ENCODE data around the gene YBX2. TPM values are rescaled to one million over a fixed set of nuclear protein-coding genes. Genes with fewer than 3 reads are reported as not detected.
"Not testable (repeated sequence)": the region's sequence is repeated elsewhere in the genome, so short reads cannot be mapped to it uniquely, and the experiment has no call there.

YBX2 gene
- total RNA-seq, 1 experiment from 2014 or later = not detected

DNA sequence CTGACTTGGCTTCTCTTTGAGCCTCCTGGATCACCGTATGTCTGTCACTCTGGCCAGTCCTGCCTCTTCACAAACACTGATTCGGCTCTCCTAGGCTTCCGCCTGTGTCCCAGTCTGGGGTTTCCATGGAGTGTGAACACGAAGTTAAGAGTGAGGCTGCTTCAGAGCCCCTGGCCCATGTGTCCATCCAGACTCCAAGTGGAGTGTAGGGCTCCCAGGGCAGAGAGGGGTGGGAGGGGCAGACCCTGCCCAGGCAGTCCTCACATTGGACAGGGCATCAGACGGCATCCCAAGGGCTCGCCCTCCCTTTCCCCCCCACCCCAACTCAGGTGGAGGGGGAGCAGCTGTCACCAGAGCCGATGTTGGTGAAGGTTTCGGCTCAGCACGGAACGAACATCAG, 50.6 kb downstream of the YBX2 start:
- not testable (repeated sequence) for DNase-seq; H4K20me1 ChIP-seq (ENCODE audit: insufficient read depth, low read depth, low read length); H3K9me2 ChIP-seq (replicated peaks; ENCODE audit: insufficient read depth, low read length); H3K27me3 ChIP-seq (ENCODE audit: low read length); H3K9me3 ChIP-seq (ENCODE audit: low read length); H2AFZ ChIP-seq (ENCODE audit: low read length); H3K27ac ChIP-seq (ENCODE audit: low read length); H3K4me2 ChIP-seq (ENCODE audit: low read depth, low read length, poor library complexity, severe bottlenecking); H3K4me3 ChIP-seq (ENCODE audit: low read length); H3K9ac ChIP-seq (ENCODE audit: low read length)
- H3K79me2 ChIP-seq (ENCODE audit: low read length) = peaks cover 46% of the 10 kb centered on the region
- H3K36me3 ChIP-seq (ENCODE audit: insufficient read depth, low read length) = peaks cover 13% of the 10 kb centered on the region; the same call in 1 of the 2 replicates
- H3K4me1 ChIP-seq (ENCODE audit: low read length) = peaks cover 35% of the 10 kb centered on the region

DNA sequence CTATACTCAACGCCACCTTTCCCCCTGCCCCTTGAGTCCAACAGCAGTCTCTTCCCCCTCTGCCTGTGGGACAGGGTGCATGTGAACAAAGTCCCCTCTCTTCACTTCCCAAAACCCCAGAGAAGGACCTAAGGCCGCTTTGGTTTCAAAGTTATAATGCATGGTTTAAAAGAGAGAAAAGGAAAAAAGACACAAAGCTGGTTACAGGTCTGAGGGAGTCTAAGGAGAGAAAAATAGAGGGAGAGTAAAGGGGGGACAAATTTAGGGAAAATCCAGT, 51.0 kb downstream of the YBX2 start:
- no peaks in the 10 kb centered on the region for H3K9me2 ChIP-seq (replicated peaks; ENCODE audit: insufficient read depth, low read length)
- peak overlapping the region; percentile 76 for H3K4me2 ChIP-seq (ENCODE audit: low read depth, low read length, poor library complexity, severe bottlenecking)
- no peaks in the 10 kb centered on the region for H4K20me1 ChIP-seq (ENCODE audit: insufficient read depth, low read depth, low read length)
- H3K4me3 ChIP-seq (ENCODE audit: low read length) = peak overlapping the region; percentile 97; the same call in 1 of the 2 replicates
- peaks cover 45% of the 10 kb centered on the region for H3K79me2 ChIP-seq (ENCODE audit: low read length)
- H3K4me1 ChIP-seq (ENCODE audit: low read length) = peaks cover 31% of the 10 kb centered on the region
- no peak overlapping the region for H3K27ac ChIP-seq (ENCODE audit: low read length)
- no peaks in the 10 kb centered on the region for H3K9me3 ChIP-seq (ENCODE audit: low read length)
- H2AFZ ChIP-seq (ENCODE audit: low read length) = no peak overlapping the region
- no peak for DNase-seq
- no peaks in the 10 kb centered on the region for H3K27me3 ChIP-seq (ENCODE audit: low read length)
- peak overlapping the region; percentile 98 for H3K9ac ChIP-seq (ENCODE audit: low read length)
- H3K36me3 ChIP-seq (ENCODE audit: insufficient read depth, low read length) = peaks cover 13% of the 10 kb centered on the region; the same call in 1 of the 2 replicates

DNA sequence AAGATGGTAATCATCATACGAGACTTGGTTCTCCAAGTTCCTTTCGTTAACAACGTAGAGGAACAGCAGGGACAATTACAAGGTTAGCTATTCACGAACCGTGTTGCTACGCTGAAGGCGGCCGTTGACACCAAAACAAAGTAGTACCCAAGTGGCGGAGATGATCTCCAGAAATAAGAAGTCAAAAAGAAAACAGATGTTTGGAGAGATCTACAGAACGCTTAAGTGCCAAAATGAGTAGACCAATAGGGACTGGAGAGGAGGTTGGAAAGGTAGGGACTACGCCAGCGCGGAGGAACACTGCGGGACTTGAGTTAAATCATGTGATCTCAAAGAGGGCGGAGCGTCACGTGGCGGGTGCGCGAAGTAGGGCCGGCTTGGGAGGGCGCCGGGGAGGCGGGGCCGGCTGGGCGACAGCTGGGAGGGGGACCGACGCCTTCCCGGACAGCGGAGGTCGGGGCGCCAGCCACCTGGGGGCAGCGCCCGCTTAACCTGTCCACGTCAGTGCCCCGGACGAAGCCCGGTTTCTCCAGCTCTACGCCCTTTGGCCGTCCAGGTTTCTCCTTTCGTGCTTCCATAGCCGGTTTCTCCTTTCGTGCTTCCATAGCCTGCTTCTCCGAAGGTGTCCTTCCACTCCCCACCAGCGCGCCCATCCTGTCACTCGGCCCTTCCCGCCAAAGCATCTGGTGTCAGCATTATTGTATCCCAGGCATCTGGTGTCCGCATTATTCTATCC, 51.6 kb downstream of the YBX2 start:
- H3K36me3 ChIP-seq (ENCODE audit: insufficient read depth, low read length) = peaks cover 13% of the 10 kb centered on the region; the same call in 1 of the 2 replicates
- DNase-seq = peak; percentile 97
- H3K79me2 ChIP-seq (ENCODE audit: low read length) = peaks cover 39% of the 10 kb centered on the region
- peak overlapping the region; percentile 98 for H3K9ac ChIP-seq (ENCODE audit: low read length)
- H3K4me1 ChIP-seq (ENCODE audit: low read length) = peaks cover 31% of the 10 kb centered on the region
- peak overlapping the region; percentile 97 for H3K4me3 ChIP-seq (ENCODE audit: low read length)
- no peaks in the 10 kb centered on the region for H3K27me3 ChIP-seq (ENCODE audit: low read length)
- H2AFZ ChIP-seq (ENCODE audit: low read length) = peak overlapping the region; percentile 73; the same call in 1 of the 2 replicates
- H3K9me3 ChIP-seq (ENCODE audit: low read length) = no peaks in the 10 kb centered on the region
- H3K4me2 ChIP-seq (ENCODE audit: low read depth, low read length, poor library complexity, severe bottlenecking) = peak overlapping the region; percentile 76
- peak overlapping the region; percentile 76 for H3K27ac ChIP-seq (ENCODE audit: low read length)
- no peaks in the 10 kb centered on the region for H4K20me1 ChIP-seq (ENCODE audit: insufficient read depth, low read depth, low read length)
- H3K9me2 ChIP-seq (replicated peaks; ENCODE audit: insufficient read depth, low read length) = no peaks in the 10 kb centered on the region

DNA sequence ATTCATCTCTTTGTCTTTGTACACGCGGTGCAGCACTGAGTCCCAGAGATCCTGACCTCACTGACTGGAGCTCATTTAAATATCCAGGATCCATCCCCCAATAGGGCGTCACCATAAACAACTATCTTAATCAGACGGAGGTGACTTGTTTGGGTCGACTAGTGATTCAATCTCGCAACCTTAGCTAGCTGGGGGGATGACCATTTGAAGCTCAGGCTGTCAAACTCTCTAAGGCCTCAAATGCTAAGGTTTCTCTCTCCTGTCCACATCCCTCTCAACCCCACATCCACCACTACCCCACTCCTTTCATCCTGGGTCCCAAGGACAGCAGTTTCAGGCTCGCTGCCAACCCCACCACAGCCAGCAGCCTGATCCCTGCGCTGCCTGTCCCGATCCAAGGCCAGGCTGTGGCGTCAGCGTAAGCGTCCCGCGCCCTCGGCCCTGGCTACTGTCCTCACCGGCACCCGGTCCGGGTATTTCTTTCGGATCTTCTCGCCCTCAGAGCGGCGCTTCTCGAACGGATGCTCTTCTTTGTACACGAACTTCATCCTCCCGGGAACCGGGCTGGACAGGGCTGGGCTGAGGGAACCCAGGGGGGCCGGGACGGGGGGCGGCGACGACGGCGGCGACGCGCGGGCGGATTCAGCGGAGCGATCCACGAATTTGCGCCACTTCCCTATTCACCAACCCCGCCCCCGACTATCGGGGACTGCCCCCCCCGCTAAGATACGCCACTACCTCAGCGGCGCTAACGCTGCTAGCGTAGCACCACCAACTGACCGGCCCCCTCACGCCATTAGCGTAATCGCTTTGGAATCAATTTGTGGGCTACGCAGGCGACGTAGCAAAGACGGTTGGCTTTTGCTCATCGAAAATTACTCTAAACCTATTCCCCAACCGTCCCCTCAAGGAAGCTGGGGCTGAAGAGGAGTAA, 52.4 kb downstream of the YBX2 start, which contains the start of gene GABARAP:
Gene GABARAP (minus strand): TSS at position 667 of the 934 bp plus-strand sequence. CDS start 119 bp downstream, at position 548.
- H3K4me3 ChIP-seq (ENCODE audit: low read length) = peak within 1 kb of the TSS; percentile 97
- H3K27me3 ChIP-seq (ENCODE audit: low read length) = no peaks in the 10 kb centered on the region
- H4K20me1 ChIP-seq (ENCODE audit: insufficient read depth, low read depth, low read length) = peaks cover 5% of the 10 kb centered on the region; the same call in 1 of the 2 replicates
- peaks cover 16% of the 10 kb centered on the region; the same call in 1 of the 2 replicates for H3K36me3 ChIP-seq (ENCODE audit: insufficient read depth, low read length)
- peaks cover 37% of the 10 kb centered on the region for H3K79me2 ChIP-seq (ENCODE audit: low read length)
- peak within 1 kb of the TSS; percentile 76 for H3K4me2 ChIP-seq (ENCODE audit: low read depth, low read length, poor library complexity, severe bottlenecking)
- no peaks in the 10 kb centered on the region for H3K9me3 ChIP-seq (ENCODE audit: low read length)
- peak within 1 kb of the TSS; percentile 76 for H3K27ac ChIP-seq (ENCODE audit: low read length)
- peak within 1 kb of the TSS; percentile 73; the same call in 1 of the 2 replicates for H2AFZ ChIP-seq (ENCODE audit: low read length)
- H3K9me2 ChIP-seq (replicated peaks; ENCODE audit: insufficient read depth, low read length) = no peaks in the 10 kb centered on the region
- peaks cover 37% of the 10 kb centered on the region for H3K4me1 ChIP-seq (ENCODE audit: low read length)
- peak; percentile 97 for DNase-seq
- H3K9ac ChIP-seq (ENCODE audit: low read length) = peak within 1 kb of the TSS; percentile 98

DNA sequence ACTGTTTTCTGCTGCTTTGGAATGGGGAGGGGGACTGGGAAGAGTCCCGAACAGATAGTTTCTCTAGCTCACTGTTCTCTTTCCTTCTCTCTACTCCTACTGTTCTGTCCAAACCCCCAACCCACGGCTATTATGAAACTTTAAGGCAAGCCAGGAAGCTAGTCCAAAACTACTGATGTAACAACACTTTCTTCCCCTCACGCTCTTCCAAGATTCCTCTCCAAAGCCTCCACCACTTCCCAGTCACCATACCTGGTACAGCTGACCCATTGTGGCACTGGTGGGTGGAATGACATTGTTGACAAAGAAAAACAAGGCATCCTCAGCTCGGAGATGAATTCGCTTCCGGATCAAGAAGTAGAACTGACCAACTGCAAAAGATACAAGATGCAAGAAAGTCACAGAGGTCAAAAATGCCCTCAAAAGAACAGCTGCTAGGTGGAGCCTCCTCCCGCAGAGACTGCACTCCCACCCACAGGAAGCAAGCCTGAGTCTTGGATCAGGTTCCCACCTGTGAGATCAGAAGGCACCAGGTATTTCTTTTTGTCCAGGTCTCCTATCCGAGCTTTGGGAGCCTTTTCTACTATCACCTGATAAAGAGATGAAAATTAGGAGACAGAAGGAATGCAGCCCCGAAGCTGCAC, 53.2 kb downstream of the YBX2 start:
- Histone ChIP-seq H3K4me3 (ENCODE audit: low read length) (peak overlapping the region; percentile 97), H3K4me2 (ENCODE audit: low read depth, low read length, poor library complexity, severe bottlenecking) (peak overlapping the region; percentile 76), H3K9ac (ENCODE audit: low read length) (peak overlapping the region; percentile 98), H3K36me3 (ENCODE audit: insufficient read depth, low read length) (peaks cover 13% of the 10 kb centered on the region; the same call in 1 of the 2 replicates), H3K27ac (ENCODE audit: low read length) (peak overlapping the region; percentile 76), H4K20me1 (ENCODE audit: insufficient read depth, low read depth, low read length) (peaks cover 12% of the 10 kb centered on the region; the same call in 1 of the 2 replicates), H2AFZ (ENCODE audit: low read length) (no peak overlapping the region), H3K9me2 (replicated peaks; ENCODE audit: insufficient read depth, low read length) (no peaks in the 10 kb centered on the region), H3K4me1 (ENCODE audit: low read length) (peaks cover 46% of the 10 kb centered on the region), H3K9me3 (ENCODE audit: low read length) (no peaks in the 10 kb centered on the region), H3K27me3 (ENCODE audit: low read length) (no peaks in the 10 kb centered on the region), H3K79me2 (ENCODE audit: low read length) (peaks cover 34% of the 10 kb centered on the region)
- no peak for DNase-seq

- H4K20me1 ChIP-seq (ENCODE audit: insufficient read depth, low read depth, low read length) = peaks cover 12% of the 10 kb centered on the region; the same call in 1 of the 2 replicates
- H3K9me2 ChIP-seq (replicated peaks; ENCODE audit: insufficient read depth, low read length) = no peaks in the 10 kb centered on the region
- H3K36me3 ChIP-seq (ENCODE audit: insufficient read depth, low read length) = peaks cover 12% of the 10 kb centered on the region; the same call in 1 of the 2 replicates
- H3K4me2 ChIP-seq (ENCODE audit: low read depth, low read length, poor library complexity, severe bottlenecking) = peak overlapping the region; percentile 76
- peak overlapping the region; percentile 66 for H3K4me3 ChIP-seq (ENCODE audit: low read length)
- H3K9me3 ChIP-seq (ENCODE audit: low read length) = no peaks in the 10 kb centered on the region
- DNase-seq = peak; percentile 67
- peak overlapping the region; percentile 67 for H3K9ac ChIP-seq (ENCODE audit: low read length)
- H3K27ac ChIP-seq (ENCODE audit: low read length) = peak overlapping the region; percentile 65
- H3K27me3 ChIP-seq (ENCODE audit: low read length) = no peaks in the 10 kb centered on the region
- no peak overlapping the region for H2AFZ ChIP-seq (ENCODE audit: low read length)
- H3K4me1 ChIP-seq (ENCODE audit: low read length) = peaks cover 54% of the 10 kb centered on the region
- H3K79me2 ChIP-seq (ENCODE audit: low read length) = peaks cover 34% of the 10 kb centered on the region
Observed at GRCh38 chr17:7240375-7240774, 54.1 kb downstream of the YBX2 start.

DNA sequence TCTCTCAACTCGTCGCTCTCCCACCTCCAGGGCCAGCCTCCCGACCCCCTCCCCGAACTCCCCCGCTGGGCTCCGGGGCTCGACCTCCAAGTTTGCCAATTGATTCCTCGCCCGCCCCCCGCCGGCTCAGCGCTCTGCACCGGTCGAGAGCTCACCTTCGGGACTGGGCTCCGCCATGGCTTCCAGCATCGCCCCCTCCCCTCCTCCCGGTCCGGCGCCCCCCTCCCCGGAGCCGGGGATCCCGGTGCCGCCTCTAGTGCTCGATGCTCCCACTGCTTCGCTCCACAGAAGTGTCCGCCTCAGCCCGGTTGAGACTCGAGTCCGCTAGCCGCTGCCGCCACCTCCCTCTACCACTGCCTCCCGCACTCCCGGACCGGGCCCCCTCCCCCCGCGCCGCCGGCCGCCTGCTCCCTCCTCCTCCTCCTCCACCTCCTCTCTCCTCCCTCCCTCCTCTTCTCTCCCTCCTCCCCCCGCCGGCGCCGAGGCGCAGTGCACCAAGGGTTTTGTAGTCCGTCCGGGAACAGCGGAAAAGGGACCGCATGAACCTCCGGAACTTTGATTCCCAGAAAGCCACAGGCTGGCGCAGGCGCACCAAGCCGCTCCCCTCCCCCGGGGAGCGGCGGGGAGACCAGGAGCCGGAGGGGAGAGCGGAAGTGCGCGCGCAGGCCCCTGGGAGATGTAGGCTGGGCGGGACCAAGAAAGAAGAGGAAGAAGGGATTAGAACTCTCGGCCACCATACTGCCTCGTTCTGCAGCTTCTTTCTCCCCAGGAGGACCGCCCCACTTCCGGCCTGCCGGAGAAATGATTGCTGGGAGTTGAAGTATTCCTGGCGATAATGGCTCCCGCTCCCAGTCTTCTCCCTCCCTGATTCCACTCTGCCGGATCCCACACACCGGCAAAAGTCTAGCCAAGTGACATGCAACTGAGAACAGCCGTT, 55.1 kb downstream of the YBX2 start, which contains the start of gene PHF23:
Gene PHF23 (minus strand): TSS at position 367 of the 937 bp plus-strand sequence. CDS start 178 bp downstream, at position 189.
- H3K27me3 ChIP-seq (ENCODE audit: low read length) = no peaks in the 10 kb centered on the region
- H3K9me3 ChIP-seq (ENCODE audit: low read length) = no peaks in the 10 kb centered on the region
- peak within 1 kb of the TSS; percentile 100 for H3K9ac ChIP-seq (ENCODE audit: low read length)
- peaks cover 12% of the 10 kb centered on the region; the same call in 1 of the 2 replicates for H4K20me1 ChIP-seq (ENCODE audit: insufficient read depth, low read depth, low read length)
- H3K9me2 ChIP-seq (replicated peaks; ENCODE audit: insufficient read depth, low read length) = no peaks in the 10 kb centered on the region
- H3K27ac ChIP-seq (ENCODE audit: low read length) = peak within 1 kb of the TSS; percentile 94
- peaks cover 63% of the 10 kb centered on the region for H3K4me1 ChIP-seq (ENCODE audit: low read length)
- peaks cover 12% of the 10 kb centered on the region; the same call in 1 of the 2 replicates for H3K36me3 ChIP-seq (ENCODE audit: insufficient read depth, low read length)
- peak within 1 kb of the TSS; percentile 90 for H3K4me2 ChIP-seq (ENCODE audit: low read depth, low read length, poor library complexity, severe bottlenecking)
- 0 out of 2 replicates have a peak within 1 kb of the TSS, but pooled peaks have one; percentile 51 for H2AFZ ChIP-seq (ENCODE audit: low read length)
- DNase-seq = peak; percentile 99
- H3K79me2 ChIP-seq (ENCODE audit: low read length) = peaks cover 34% of the 10 kb centered on the region
- peak within 1 kb of the TSS; percentile 98 for H3K4me3 ChIP-seq (ENCODE audit: low read length)

Measured in Karpas-422 (cell line).